Measurements from ENCODE around the gene SNRPN. TPM values are rescaled to one million over a fixed set of nuclear protein-coding genes. Genes with fewer than 3 reads are reported as not detected.
"Not testable (repeated sequence)": the region's sequence is repeated elsewhere in the genome, so short reads cannot be mapped to it uniquely, and the experiment has no call there.

SNRPN gene
- total and polyA plus RNA-seq, 4 donors = 65.1 to 192 (median 83.0) TPM

- Histone ChIP-seq H3K9ac (ENCODE audit: insufficient read depth in 1 of 2, low read length in 2 of 2) (no peak overlapping the region), H3K27me3 (ENCODE audit: control insufficient read depth in 3 of 3, insufficient read depth in 3 of 3, low read length in 2 of 3) (no peaks in the 10 kb centered on the region), H3K4me3 (no peak overlapping the region), H3K4me1 (ENCODE audit: control insufficient read depth in 5 of 5, insufficient read depth in 5 of 5, low read length in 5 of 5) (no peaks in the 10 kb centered on the region), H3K36me3 (ENCODE audit: control insufficient read depth in 4 of 4, insufficient read depth in 4 of 4, low read length in 4 of 4) (no peaks in the 10 kb centered on the region), H3K27ac (ENCODE audit: low read depth in 1 of 2, low read length in 1 of 2) (no peak overlapping the region), H3K9me3 (ENCODE audit: control insufficient read depth in 4 of 4, insufficient read depth in 3 of 4, low read length in 3 of 4) (peaks cover 0 to 4% (median 1%) of the 10 kb centered on the region in 4 donors)
- DNase-seq = no peak
- WGBS, 2 donors = 72 to 74% methylated on average over 2 of the region's 2 CpGs
- no peak for ATAC-seq (ENCODE audit: insufficient read depth, low FRiP score)
- no peak for TF ChIP-seq CTCF (IDR thresholded peaks at IDR 0.05; ENCODE audit: control extremely low read depth, extremely low read depth)
Measured at GRCh38 chr15:24919446-24919845, 35.3 kb upstream of the SNRPN start.

- not testable (repeated sequence) for H3K9me3 ChIP-seq (ENCODE audit: control insufficient read depth in 4 of 4, insufficient read depth in 3 of 4, low read length in 3 of 4); H3K4me3 ChIP-seq; H3K9ac ChIP-seq (ENCODE audit: insufficient read depth in 1 of 2, low read length in 2 of 2); DNase-seq; H3K36me3 ChIP-seq (ENCODE audit: control insufficient read depth in 4 of 4, insufficient read depth in 4 of 4, low read length in 4 of 4); H3K27me3 ChIP-seq (ENCODE audit: control insufficient read depth in 3 of 3, insufficient read depth in 3 of 3, low read length in 2 of 3); H3K27ac ChIP-seq (ENCODE audit: low read depth in 1 of 2, low read length in 1 of 2); H3K4me1 ChIP-seq (ENCODE audit: control insufficient read depth in 5 of 5, insufficient read depth in 5 of 5, low read length in 5 of 5); ATAC-seq (ENCODE audit: insufficient read depth, low FRiP score)
- WGBS, 2 donors = 84 to 88% methylated on average over 6 of the region's 6 CpGs
Measured at GRCh38 chr15:24922781-24923180, 32.0 kb upstream of the SNRPN start.

- H3K4me3 ChIP-seq = no peak overlapping the region
- no peaks in the 10 kb centered on the region for H3K27me3 ChIP-seq (ENCODE audit: control insufficient read depth in 3 of 3, insufficient read depth in 3 of 3, low read length in 2 of 3)
- ATAC-seq (ENCODE audit: insufficient read depth, low FRiP score) (no peak), DNase-seq (no peak)
- no peak for TF ChIP-seq CTCF (IDR thresholded peaks at IDR 0.05; ENCODE audit: control extremely low read depth, extremely low read depth)
- H3K36me3 ChIP-seq (ENCODE audit: control insufficient read depth in 4 of 4, insufficient read depth in 4 of 4, low read length in 4 of 4) = no peaks in the 10 kb centered on the region
- no peaks in the 10 kb centered on the region for H3K4me1 ChIP-seq (ENCODE audit: control insufficient read depth in 5 of 5, insufficient read depth in 5 of 5, low read length in 5 of 5)
- 77 to 82% methylated on average over 3 of the region's 3 CpGs for WGBS, 2 donors
- H3K9me3 ChIP-seq (ENCODE audit: control insufficient read depth in 4 of 4, insufficient read depth in 3 of 4, low read length in 3 of 4) = peaks cover 0 to 4% (median 1%) of the 10 kb centered on the region in 4 donors
- H3K9ac ChIP-seq (ENCODE audit: insufficient read depth in 1 of 2, low read length in 2 of 2) = no peak overlapping the region
- H3K27ac ChIP-seq (ENCODE audit: low read depth in 1 of 2, low read length in 1 of 2) = no peak overlapping the region
Measured at GRCh38 chr15:24924153-24924552, 30.6 kb upstream of the SNRPN start.

GRCh38 chr15:24924621-24925020 is 30.2 kb upstream of the SNRPN start:
- WGBS, 2 donors = 63 to 69% methylated on average over 2 of the region's 2 CpGs
- ATAC-seq (ENCODE audit: insufficient read depth, low FRiP score) = no peak

GRCh38 chr15:24931874-24932732 is 22.7 kb upstream of the SNRPN start:
- not testable (repeated sequence) for H3K36me3 ChIP-seq (ENCODE audit: control insufficient read depth in 4 of 4, insufficient read depth in 4 of 4, low read length in 4 of 4); H3K27ac ChIP-seq (ENCODE audit: low read depth in 1 of 2, low read length in 1 of 2); H3K9me3 ChIP-seq (ENCODE audit: control insufficient read depth in 4 of 4, insufficient read depth in 3 of 4, low read length in 3 of 4); H3K9ac ChIP-seq (ENCODE audit: insufficient read depth in 1 of 2, low read length in 2 of 2); H3K27me3 ChIP-seq (ENCODE audit: control insufficient read depth in 3 of 3, insufficient read depth in 3 of 3, low read length in 2 of 3); H3K4me3 ChIP-seq; ATAC-seq (ENCODE audit: insufficient read depth, low FRiP score); H3K4me1 ChIP-seq (ENCODE audit: control insufficient read depth in 5 of 5, insufficient read depth in 5 of 5, low read length in 5 of 5); DNase-seq
- WGBS, 2 donors = 86 to 90% methylated on average over 10 of the region's 10 CpGs

More at GRCh38 chr15:24924621-24925020, 30.2 kb upstream of the SNRPN start:
- no peaks in the 10 kb centered on the region for H3K27me3 ChIP-seq (ENCODE audit: control insufficient read depth in 3 of 3, insufficient read depth in 3 of 3, low read length in 2 of 3)
- H3K9me3 ChIP-seq (ENCODE audit: control insufficient read depth in 4 of 4, insufficient read depth in 3 of 4, low read length in 3 of 4) = peaks cover 0 to 4% (median 1%) of the 10 kb centered on the region in 4 donors
- H3K4me1 ChIP-seq (ENCODE audit: control insufficient read depth in 5 of 5, insufficient read depth in 5 of 5, low read length in 5 of 5) = no peaks in the 10 kb centered on the region
- H3K36me3 ChIP-seq (ENCODE audit: control insufficient read depth in 4 of 4, insufficient read depth in 4 of 4, low read length in 4 of 4) = no peaks in the 10 kb centered on the region
- H3K4me3 ChIP-seq = no peak overlapping the region
- no peak for TF ChIP-seq CTCF (IDR thresholded peaks at IDR 0.05; ENCODE audit: control extremely low read depth, extremely low read depth)
- DNase-seq = no peak
- H3K27ac ChIP-seq (ENCODE audit: low read depth in 1 of 2, low read length in 1 of 2) = no peak overlapping the region
- H3K9ac ChIP-seq (ENCODE audit: insufficient read depth in 1 of 2, low read length in 2 of 2) = no peak overlapping the region
